Measurements from ENCODE around the gene GLCCI1. TPM values are rescaled to one million over a fixed set of nuclear protein-coding genes. Genes with fewer than 3 reads are reported as not detected.

The GLCCI1 gene
- total and polyA plus RNA-seq, 11 donors = 1.5 to 10.8 (median 6.3) TPM

DNA sequence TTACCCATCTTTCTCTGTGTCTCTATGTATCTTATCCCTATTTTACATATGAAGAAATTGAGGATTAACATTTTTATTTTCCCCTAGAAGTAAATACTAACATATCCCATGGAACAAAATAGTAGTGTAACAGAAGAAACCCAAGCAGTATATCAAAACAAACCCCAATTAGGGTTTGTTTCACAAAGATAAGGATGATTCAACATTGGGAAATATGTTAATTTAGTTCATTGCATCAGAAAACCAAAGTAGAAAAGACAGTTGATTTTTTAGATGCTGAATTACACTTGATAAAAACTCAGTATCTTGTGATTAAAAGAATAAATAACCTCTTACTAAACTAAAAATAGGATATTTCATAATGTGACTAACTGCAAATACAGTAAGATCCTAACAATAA is 87.8 kb downstream of the GLCCI1 start:
- no peak for ATAC-seq
- no peaks in the 10 kb centered on the region for H3K9me3 ChIP-seq
- H3K27ac ChIP-seq = no peak overlapping the region
- intact Hi-C loops (cut with DNase I) = loop anchor here in 1 of 10 donors (5.0 kb wide), 1 partner anchor 109 kb away; no protein-coding TSS in a partner anchor
- no peak for DNase-seq
- TF ChIP-seq CTCF (IDR thresholded peaks at IDR 0.05) (no peak), POLR2A (IDR thresholded peaks at IDR 0.05) (no peak)
- H3K36me3 ChIP-seq = peaks cover 0 to 34% (median 9%) of the 10 kb centered on the region in 9 donors
- H3K27me3 ChIP-seq = no peaks in the 10 kb centered on the region
- no peak overlapping the region for H3K4me3 ChIP-seq
- H3K4me1 ChIP-seq = no peaks in the 10 kb centered on the region

GRCh38 chr7:8057566-8057965 is 89.0 kb downstream of the GLCCI1 start:
- ATAC-seq (no peak), DNase-seq (no peak)
- no peak for TF ChIP-seq POLR2A (IDR thresholded peaks at IDR 0.05)
- no peak for TF ChIP-seq CTCF (IDR thresholded peaks at IDR 0.05)
- no peaks in the 10 kb centered on the region for H3K9me3 ChIP-seq
- no peaks in the 10 kb centered on the region for H3K4me1 ChIP-seq
- 97 to 100% (median 98%) methylated on average over 1 of the region's 1 CpG for WGBS, 4 donors
- H3K36me3 ChIP-seq = peaks cover 0 to 34% (median 9%) of the 10 kb centered on the region in 9 donors
- H3K27ac ChIP-seq = no peak overlapping the region
- H3K27me3 ChIP-seq = no peaks in the 10 kb centered on the region
- H3K4me3 ChIP-seq = no peak overlapping the region
- intact Hi-C loops (cut with DNase I) = loop anchor here in 1 of 10 donors (5.0 kb wide), 1 partner anchor 110 kb away; no protein-coding TSS in a partner anchor

DNA sequence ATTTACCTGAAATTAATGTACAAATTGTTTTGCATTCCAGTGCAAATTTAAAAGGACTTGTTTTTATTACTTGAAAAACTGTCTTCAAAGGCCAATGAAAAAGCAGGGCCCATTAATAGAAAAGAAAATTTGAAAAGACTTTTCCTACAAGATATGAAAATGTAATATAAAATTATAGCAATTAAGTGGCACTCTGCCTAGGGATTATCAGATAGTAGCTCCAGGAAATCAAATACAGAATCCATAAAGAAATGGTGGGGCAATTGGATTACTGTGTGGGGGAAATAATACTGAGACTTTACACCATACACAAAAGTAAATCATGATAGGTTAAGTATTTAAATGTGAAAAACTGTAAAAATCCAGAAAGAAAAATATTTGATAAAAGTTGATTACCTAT is 89.7 kb downstream of the GLCCI1 start:
- no peak for DNase-seq
- Histone ChIP-seq H3K27me3 (no peaks in the 10 kb centered on the region), H3K4me3 (no peak overlapping the region), H3K36me3 (peaks cover 0 to 34% (median 9%) of the 10 kb centered on the region in 9 donors), H3K9me3 (no peaks in the 10 kb centered on the region), H3K4me1 (no peaks in the 10 kb centered on the region), H3K27ac (no peak overlapping the region)
- no peak for ATAC-seq
- TF ChIP-seq POLR2A (IDR thresholded peaks at IDR 0.05) (no peak), CTCF (IDR thresholded peaks at IDR 0.05) (no peak)
- intact Hi-C loops (cut with DNase I) = loop anchor here in 1 of 10 donors (5.0 kb wide), 1 partner anchor 111 kb away; no protein-coding TSS in a partner anchor

DNA sequence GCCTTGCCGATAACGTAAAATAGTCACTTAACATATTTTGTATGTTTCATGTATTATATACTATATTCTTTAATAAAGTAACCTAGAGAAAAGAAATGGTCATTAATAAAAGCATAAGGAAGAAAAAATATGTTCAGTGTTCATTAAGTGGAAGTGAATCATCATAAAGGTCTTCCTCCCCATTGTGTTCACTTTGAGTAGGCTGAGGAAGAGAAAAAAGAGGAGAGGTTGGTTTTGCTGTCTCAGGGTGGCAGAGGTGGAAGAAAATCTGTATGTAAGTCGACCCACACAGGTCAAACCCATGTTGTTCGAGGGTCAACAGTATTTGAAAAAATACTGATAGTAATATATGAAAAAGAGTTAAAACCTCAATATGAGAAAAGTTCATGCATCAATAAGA is 90.3 kb downstream of the GLCCI1 start:
- no peak for ATAC-seq
- no peak for TF ChIP-seq CTCF (IDR thresholded peaks at IDR 0.05)
- TF ChIP-seq POLR2A (IDR thresholded peaks at IDR 0.05) = no peak

More for the DNA sequence above, 90.3 kb downstream of the GLCCI1 start:
- intact Hi-C loops (cut with DNase I) = loop anchor here in 1 of 10 donors (5.0 kb wide), 1 partner anchor 112 kb away; no protein-coding TSS in a partner anchor
- Histone ChIP-seq H3K9me3 (no peaks in the 10 kb centered on the region), H3K27me3 (no peaks in the 10 kb centered on the region), H3K27ac (no peak overlapping the region), H3K36me3 (peaks cover 0 to 34% (median 9%) of the 10 kb centered on the region in 9 donors), H3K4me3 (no peak overlapping the region), H3K4me1 (no peaks in the 10 kb centered on the region)
- DNase-seq = no peak
- WGBS, 4 donors = 87 to 94% (median 89%) methylated on average over 4 of the region's 4 CpGs
